Daoy (cell line): Measurements from ENCODE around the gene MYCBP2. TPM values are rescaled to one million over a fixed set of nuclear protein-coding genes. Genes with fewer than 3 reads are reported as not detected.

ENCODE experiments used
- DNase-seq: peaks from one replicate; pipeline ENCODE4 v3.0.0-alpha.2; 2015; ENCODE audit warnings: low read depth
- total RNA-seq: library from RNA; depleted of rRNA; stranded (reverse); fragments of >200 nt; shearing (Covaris generic); gene quantifications from 2 replicates; pipeline ENCODE4 v1.2.3, GENCODE V29; 2014

The MYCBP2 gene
- total RNA-seq, 1 experiment from 2014 or later: 16.8 TPM

GRCh38 chr13:77093735-77094134 lies 233.2 kb downstream of the MYCBP2 start:
- no peak for DNase-seq

GRCh38 chr13:77084755-77085154 lies 242.1 kb downstream of the MYCBP2 start:
- DNase-seq: no peak

- DNase-seq: no peak
Measured at GRCh38 chr13:77079902-77080413, 246.9 kb downstream of the MYCBP2 start.

- no peak for DNase-seq
Measured at GRCh38 chr13:77067519-77067918, 259.4 kb downstream of the MYCBP2 start.

- DNase-seq: no peak
Measured at GRCh38 chr13:77065461-77066147, 261.3 kb downstream of the MYCBP2 start.

- DNase-seq: no peak
Measured at GRCh38 chr13:77062097-77062496, 264.8 kb downstream of the MYCBP2 start.

GRCh38 chr13:77061362-77061761 lies 265.5 kb downstream of the MYCBP2 start:
- no peak for DNase-seq

GRCh38 chr13:77056886-77057285 lies 270.0 kb downstream of the MYCBP2 start:
- DNase-seq: no peak

GRCh38 chr13:77056382-77056781 lies 270.5 kb downstream of the MYCBP2 start:
- DNase-seq: no peak

- DNase-seq: no peak
Measured at GRCh38 chr13:77055158-77055557, 271.7 kb downstream of the MYCBP2 start.

- no peak for DNase-seq
Measured at GRCh38 chr13:77053192-77053591, 273.7 kb downstream of the MYCBP2 start.

GRCh38 chr13:77048681-77049080 lies 278.2 kb downstream of the MYCBP2 start:
- no peak for DNase-seq

- DNase-seq: no peak
Measured at GRCh38 chr13:77047649-77048343, 279.1 kb downstream of the MYCBP2 start.

GRCh38 chr13:77042566-77043177 lies 284.2 kb downstream of the MYCBP2 start:
- no peak for DNase-seq

- DNase-seq: no peak
Measured at GRCh38 chr13:77040835-77041234, 286.1 kb downstream of the MYCBP2 start.

- no peak for DNase-seq
Measured at GRCh38 chr13:77040076-77040475, 286.8 kb downstream of the MYCBP2 start.

- no peak for DNase-seq
Measured at GRCh38 chr13:77038907-77039480, 287.9 kb downstream of the MYCBP2 start.

GRCh38 chr13:77036279-77036678 lies 290.6 kb downstream of the MYCBP2 start:
- no peak for DNase-seq

- peak; percentile 27 for DNase-seq
Measured at GRCh38 chr13:77034881-77035280, 292.0 kb downstream of the MYCBP2 start.

- DNase-seq: no peak
Measured at GRCh38 chr13:77033717-77034302, 293.1 kb downstream of the MYCBP2 start.

GRCh38 chr13:77031656-77032243 lies 295.1 kb downstream of the MYCBP2 start:
- DNase-seq: no peak

GRCh38 chr13:77029436-77029835 lies 297.5 kb downstream of the MYCBP2 start:
- no peak for DNase-seq
